ENCODE measurements around the gene BMF.

The BMF gene

DNA sequence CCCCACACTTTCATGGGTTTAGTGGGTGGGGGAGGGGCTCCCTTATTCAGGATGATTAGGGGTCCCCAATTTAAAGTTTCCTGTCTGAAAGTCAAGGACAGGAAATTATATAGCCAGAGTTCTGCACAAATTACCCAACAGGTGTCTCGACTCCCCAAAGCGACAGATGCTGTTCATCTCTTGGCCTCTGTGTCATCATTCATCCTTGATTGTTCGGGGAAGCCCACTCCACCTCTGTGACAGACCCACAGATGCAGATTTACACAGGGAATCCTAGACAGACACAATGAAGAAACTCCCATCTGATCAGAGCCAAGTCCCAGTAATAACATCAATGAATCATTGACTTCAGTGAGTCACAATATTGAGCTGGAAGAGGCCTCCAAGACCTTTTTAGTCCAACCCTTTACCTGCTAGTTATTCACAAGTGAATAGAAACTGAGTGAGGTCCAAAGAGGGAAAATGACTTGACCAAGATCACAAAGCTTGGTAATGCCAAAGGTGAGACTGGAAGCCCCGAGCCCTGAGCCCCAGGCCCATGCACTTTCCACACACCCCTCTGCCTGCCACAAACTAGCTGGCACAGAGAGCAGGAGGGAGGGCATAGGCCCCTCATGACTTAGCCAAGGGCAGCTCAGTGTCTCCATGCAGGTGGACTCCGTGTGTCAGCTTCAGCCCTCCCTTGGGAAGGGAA lies 61.8 kb downstream of the BMF start:
- Histone ChIP-seq H3K4me3 (ENCODE audit: low read length) (no peak overlapping the region), H3K9me3 (ENCODE audit: low read length) (no peaks in the 10 kb centered on the region), H3K36me3 (ENCODE audit: insufficient read depth, low read length) (peaks cover 3% of the 10 kb centered on the region), H3K27me3 (ENCODE audit: insufficient read depth, low read length) (no peaks in the 10 kb centered on the region), H3K4me1 (ENCODE audit: insufficient read depth, low read length) (no peaks in the 10 kb centered on the region), H2AFZ (ENCODE audit: low read depth, low read length) (no peak overlapping the region)

DNA sequence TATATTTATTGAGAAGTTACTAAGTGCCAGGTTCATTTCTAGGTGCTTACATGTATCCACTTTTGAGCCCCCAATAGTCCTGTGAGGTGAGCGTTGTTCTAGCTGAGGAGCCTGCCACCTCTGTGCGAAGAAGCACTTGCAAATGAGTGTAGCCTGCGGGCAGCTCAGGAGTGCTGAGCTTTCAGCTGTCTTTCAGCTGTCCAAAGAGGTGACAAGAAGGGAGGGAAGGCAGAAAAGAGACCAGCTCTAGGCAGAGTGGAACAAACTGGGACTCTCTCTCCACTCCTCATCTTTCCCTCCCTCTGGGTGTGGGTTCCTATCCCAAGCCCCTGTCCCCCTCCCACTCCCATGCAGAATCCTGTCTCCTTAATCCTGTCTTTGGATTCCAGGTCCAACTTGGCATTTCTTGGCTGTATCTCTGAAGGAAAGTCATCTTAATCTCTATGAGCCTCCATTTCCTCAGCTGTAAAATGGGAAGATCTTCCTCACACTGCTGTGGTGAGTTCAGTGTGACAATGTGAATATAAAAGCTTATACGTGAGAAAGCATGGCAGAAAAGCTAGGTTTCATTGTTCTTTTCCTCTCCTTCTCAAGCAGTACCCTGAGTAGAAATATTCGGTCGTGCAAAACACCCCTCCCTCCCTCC lies 63.0 kb downstream of the BMF start:
- Histone ChIP-seq H3K4me1 (ENCODE audit: insufficient read depth, low read length) (no peaks in the 10 kb centered on the region), H3K4me3 (ENCODE audit: low read length) (no peak overlapping the region), H3K9me3 (ENCODE audit: low read length) (no peaks in the 10 kb centered on the region), H3K27me3 (ENCODE audit: insufficient read depth, low read length) (no peaks in the 10 kb centered on the region), H2AFZ (ENCODE audit: low read depth, low read length) (no peak overlapping the region), H3K36me3 (ENCODE audit: insufficient read depth, low read length) (peaks cover 3% of the 10 kb centered on the region)

DNA sequence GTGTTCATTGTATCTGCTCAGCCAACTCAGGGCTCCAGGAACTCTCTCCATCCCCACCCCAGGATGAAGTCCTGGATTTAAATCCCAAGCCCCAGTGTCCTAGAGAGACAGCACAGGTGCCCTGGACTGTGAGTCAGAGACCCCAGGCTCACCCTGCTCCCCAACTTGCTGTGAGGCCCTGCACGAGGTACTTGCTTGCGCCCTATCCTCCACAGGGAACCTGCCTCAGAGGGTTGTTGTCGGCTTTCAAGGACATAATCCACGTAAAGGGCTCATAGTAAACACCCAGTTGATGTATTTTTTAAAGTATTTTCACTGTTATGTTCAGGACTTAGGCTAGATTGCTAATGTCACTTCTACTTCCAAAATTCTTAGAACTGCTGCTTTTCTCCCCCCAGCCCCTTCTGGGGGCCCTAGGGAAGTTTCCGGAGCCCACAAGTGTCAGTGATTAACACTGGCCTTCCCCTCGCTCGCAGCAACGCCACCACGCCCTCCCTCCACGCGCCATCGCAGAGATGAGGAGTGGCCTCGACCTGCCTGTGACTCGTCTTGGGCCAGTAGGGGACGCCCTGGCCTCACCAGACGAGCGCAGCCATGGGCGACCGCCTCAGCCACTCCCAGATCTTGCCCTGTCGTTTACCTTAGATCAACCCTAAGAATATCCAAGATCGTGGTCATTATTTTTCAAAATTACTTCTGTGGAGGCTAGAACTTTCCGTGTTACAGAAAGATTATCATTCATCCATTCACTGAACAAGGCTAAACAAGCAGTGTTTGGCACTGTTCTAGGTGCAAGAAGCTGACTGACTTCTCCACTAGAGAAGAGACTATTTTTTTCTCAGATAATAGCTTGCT lies 63.7 kb downstream of the BMF start:
- no peak overlapping the region for H2AFZ ChIP-seq (ENCODE audit: low read depth, low read length)
- H3K4me1 ChIP-seq (ENCODE audit: insufficient read depth, low read length) = peaks cover 6% of the 10 kb centered on the region
- H3K9me3 ChIP-seq (ENCODE audit: low read length) = no peaks in the 10 kb centered on the region
- H3K4me3 ChIP-seq (ENCODE audit: low read length) = no peak overlapping the region
- peaks cover 3% of the 10 kb centered on the region for H3K36me3 ChIP-seq (ENCODE audit: insufficient read depth, low read length)
- H3K27me3 ChIP-seq (ENCODE audit: insufficient read depth, low read length) = no peaks in the 10 kb centered on the region

DNA sequence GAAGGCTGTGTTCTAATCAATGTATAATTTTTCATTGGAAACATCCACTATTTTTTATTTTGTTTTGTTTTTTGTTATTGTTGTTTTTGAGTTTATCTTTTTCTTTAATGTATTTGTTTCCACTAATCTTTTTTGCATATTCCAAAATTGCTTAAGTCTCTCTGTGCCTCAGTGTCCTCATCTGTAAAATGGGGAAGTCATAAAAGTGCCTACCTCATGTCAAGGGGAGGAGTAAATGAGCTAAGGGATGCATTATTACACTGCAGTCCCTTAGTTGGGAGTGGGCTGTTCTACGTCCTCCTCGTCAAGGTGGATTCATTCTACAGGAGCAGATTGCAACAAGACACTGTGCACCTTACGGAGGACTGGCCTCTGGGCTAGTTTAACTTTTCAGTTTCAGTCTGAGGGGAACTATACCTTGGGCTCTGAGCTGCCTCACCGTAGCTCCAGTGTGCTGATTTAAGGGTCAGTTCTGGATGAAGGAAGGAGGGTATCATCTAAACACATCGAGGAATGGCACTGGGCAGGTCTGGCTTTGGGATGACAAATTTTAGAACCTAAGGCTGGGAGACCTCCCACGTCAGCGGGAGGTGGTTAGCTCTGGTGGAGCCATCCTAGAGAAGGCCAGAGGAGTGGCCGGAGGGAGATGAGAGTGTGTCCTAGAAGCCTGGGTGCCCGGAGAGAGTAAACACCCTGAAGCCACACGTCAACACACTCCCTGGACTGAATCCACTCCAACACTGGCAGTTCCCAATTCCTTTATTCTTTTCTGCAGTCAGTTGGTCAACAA lies 64.6 kb downstream of the BMF start:
- Histone ChIP-seq H2AFZ (ENCODE audit: low read depth, low read length) (no peak overlapping the region), H3K9me3 (ENCODE audit: low read length) (no peaks in the 10 kb centered on the region), H3K27me3 (ENCODE audit: insufficient read depth, low read length) (no peaks in the 10 kb centered on the region), H3K4me3 (ENCODE audit: low read length) (no peak overlapping the region), H3K4me1 (ENCODE audit: insufficient read depth, low read length) (peaks cover 6% of the 10 kb centered on the region), H3K36me3 (ENCODE audit: insufficient read depth, low read length) (peaks cover 3% of the 10 kb centered on the region)

DNA sequence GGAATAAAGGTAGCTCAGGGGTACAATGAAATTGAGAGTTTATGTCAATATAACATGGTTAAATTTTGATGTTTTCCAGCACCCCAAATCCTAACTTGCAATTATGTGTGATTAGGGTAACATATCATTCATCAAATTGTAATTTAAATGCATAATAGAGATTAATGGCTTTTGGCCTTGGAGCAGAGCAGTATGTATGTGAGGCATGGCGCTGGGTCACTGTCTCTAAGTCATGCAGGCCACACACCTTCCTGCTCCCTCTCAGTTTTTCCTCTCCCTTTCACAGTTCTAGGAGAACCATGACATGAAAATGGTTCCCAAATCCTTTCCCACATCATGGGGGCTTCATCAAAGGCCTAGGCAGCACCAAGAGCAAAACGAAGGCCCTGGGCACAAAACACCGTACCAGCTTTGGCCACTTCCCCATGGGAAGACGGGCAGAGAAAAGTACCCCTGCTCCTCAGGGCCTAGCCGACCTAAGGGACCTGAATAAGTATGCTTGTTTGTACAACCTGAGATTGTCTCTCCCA lies 65.8 kb downstream of the BMF start:
- no peak overlapping the region for H3K4me3 ChIP-seq (ENCODE audit: low read length)
- H3K27me3 ChIP-seq (ENCODE audit: insufficient read depth, low read length) = no peaks in the 10 kb centered on the region
- H3K36me3 ChIP-seq (ENCODE audit: insufficient read depth, low read length) = peaks cover 3% of the 10 kb centered on the region
- no peaks in the 10 kb centered on the region for H3K9me3 ChIP-seq (ENCODE audit: low read length)
- H2AFZ ChIP-seq (ENCODE audit: low read depth, low read length) = no peak overlapping the region
- peaks cover 10% of the 10 kb centered on the region for H3K4me1 ChIP-seq (ENCODE audit: insufficient read depth, low read length)

DNA sequence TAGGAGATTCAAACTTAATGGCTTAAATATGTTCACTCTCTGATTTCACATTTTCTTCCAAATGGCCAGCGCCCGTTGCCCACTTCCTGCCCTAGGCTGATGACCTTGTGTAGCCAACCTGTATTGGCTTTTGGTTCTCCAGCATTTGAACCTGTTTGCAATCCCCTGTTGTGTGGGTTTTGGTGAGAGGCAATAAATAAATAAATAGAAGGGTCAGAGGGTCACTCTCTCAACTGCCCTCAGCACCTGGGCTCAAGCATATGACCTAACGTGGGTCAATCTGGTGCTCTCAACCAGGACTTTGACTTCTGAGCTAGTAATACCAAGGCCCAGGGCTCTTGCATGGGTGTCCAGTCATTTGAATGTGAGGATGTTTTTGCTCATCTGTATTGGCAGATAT lies 67.9 kb downstream of the BMF start:
- Histone ChIP-seq H2AFZ (ENCODE audit: low read depth, low read length) (no peak overlapping the region), H3K9me3 (ENCODE audit: low read length) (no peaks in the 10 kb centered on the region), H3K36me3 (ENCODE audit: insufficient read depth, low read length) (peaks cover 13% of the 10 kb centered on the region), H3K4me1 (ENCODE audit: insufficient read depth, low read length) (peaks cover 22% of the 10 kb centered on the region), H3K27me3 (ENCODE audit: insufficient read depth, low read length) (no peaks in the 10 kb centered on the region), H3K4me3 (ENCODE audit: low read length) (no peak overlapping the region)

DNA sequence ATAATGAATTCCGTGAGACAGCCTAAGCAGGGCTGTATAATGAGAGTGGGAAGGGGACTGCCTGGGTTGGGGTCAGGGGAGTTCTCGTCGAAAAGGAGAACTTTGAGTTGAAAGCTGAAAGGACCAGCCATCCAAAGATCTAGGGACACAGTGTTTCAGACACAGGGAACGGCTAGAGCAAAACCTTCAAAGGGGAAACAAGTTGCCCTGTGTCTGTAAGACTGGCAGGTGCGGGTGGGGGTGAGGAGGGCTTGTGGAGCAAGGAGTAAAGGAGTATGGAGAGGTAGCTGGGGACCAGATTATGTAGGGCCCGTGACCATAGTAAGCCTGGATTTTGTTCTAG lies 68.4 kb downstream of the BMF start:
- H3K36me3 ChIP-seq (ENCODE audit: insufficient read depth, low read length) = peaks cover 18% of the 10 kb centered on the region
- H3K9me3 ChIP-seq (ENCODE audit: low read length) = no peaks in the 10 kb centered on the region
- no peaks in the 10 kb centered on the region for H3K27me3 ChIP-seq (ENCODE audit: insufficient read depth, low read length)
- no peak overlapping the region for H3K4me3 ChIP-seq (ENCODE audit: low read length)
- H3K4me1 ChIP-seq (ENCODE audit: insufficient read depth, low read length) = peaks cover 22% of the 10 kb centered on the region
- H2AFZ ChIP-seq (ENCODE audit: low read depth, low read length) = no peak overlapping the region

DNA sequence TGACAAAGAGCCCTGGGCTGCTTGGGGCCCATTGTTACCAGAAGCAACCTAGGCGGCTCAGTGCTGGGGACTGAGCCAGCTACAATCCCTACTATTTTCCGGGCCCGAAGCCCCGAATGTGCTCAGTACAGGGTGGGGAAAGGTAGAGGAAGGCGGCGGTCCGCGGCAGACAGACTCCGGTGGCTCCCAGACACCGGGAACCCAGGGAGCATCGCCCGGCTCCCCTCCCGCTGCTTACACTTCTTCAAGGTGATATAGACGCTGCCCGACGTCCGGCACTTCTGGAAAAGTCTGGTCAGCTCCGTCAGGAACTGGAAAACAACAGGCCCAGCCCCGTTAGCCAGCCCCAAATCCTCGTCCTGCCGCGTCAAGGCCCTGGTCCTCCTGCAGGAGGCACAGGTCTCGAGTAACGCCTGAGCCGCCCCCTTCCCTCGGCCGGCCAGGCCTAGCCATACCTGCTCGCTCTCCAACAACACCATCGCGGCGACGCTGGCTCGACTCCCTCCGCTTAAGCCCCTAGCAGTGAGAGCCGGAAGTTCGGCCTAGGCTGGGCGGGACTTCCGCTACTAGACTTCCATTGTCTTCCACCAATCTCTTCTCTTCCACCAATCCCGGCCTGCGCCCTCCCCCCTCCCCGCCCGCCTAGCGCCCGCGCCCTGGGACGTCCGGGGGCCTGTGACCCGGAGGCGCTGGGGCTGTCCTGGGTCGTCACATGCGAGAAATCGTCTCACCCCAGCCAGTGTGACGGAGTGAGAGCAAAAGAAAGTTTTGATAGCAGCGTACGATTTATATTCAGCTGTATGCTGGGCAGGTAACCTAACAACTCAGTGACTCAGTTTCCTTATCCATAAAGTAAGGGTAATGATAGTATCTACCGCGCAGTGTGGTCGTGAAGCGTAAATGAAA lies 69.8 kb downstream of the BMF start, which contains the start of gene SRP14:
SRP14 (minus strand) TSS at position 544 of the 906 bp plus-strand sequence; CDS start at position 479, 65 bp downstream.
- Histone ChIP-seq H3K4me3 (ENCODE audit: low read length) (peak within 1 kb of the TSS; percentile 83), H2AFZ (ENCODE audit: low read depth, low read length) (peak within 1 kb of the TSS; percentile 35), H3K4me1 (ENCODE audit: insufficient read depth, low read length) (peaks cover 22% of the 10 kb centered on the region), H3K36me3 (ENCODE audit: insufficient read depth, low read length) (peaks cover 31% of the 10 kb centered on the region), H3K9me3 (ENCODE audit: low read length) (no peaks in the 10 kb centered on the region), H3K27me3 (ENCODE audit: insufficient read depth, low read length) (no peaks in the 10 kb centered on the region)

DNA sequence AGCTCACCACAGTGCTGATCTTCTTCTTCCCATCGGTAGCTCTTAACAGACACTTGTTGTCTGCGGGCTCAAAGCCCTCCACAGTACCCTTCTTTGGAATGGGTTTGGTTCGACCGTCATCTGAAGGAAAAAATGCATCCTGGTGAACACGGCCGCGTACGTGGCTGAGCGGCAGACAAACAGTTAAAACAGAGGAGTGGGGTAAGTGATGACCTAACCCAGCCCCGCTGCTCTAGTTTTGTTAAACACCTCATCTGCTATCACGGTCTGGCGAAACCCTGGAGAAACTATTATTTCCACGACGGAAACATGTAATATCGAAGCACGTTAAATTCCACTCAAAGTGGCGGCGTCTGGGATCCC lies 70.4 kb downstream of the BMF start:
- H3K4me1 ChIP-seq (ENCODE audit: insufficient read depth, low read length) = peaks cover 22% of the 10 kb centered on the region
- H2AFZ ChIP-seq (ENCODE audit: low read depth, low read length) = no peak overlapping the region
- H3K4me3 ChIP-seq (ENCODE audit: low read length) = peak overlapping the region; percentile 83
- H3K27me3 ChIP-seq (ENCODE audit: insufficient read depth, low read length) = no peaks in the 10 kb centered on the region
- no peaks in the 10 kb centered on the region for H3K9me3 ChIP-seq (ENCODE audit: low read length)
- H3K36me3 ChIP-seq (ENCODE audit: insufficient read depth, low read length) = peaks cover 35% of the 10 kb centered on the region
